GM19193 (cell line): ENCODE data around the gene ZDHHC13.

Source experiments
- POLR2A ChIP-seq: IDR thresholded peaks from 4 replicates; pipeline ENCODE4 v1.6.1; 2011; ENCODE audit not compliant: insufficient read depth, insufficient read length; ENCODE audit errors: extremely low read depth

ZDHHC13 gene

DNA sequence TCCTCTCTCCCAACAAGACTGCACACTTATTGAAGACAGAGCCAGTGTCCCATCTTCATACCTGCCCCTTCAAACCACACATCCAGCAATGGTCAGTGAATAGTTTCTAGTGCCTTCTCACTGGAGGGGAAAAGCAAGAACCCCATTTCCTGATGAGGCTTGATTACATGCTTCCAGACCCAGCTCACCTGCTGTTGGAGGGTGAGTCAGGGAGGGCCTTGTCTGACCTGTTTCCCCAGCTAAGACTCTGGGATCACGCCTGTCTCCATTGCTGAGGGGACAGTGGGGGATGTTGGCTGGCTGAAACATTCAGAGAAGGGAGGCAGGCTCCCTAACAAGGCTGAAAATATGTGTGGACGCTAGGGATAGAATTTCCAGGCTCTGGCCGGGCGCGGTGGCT, 27.5 kb upstream of the ZDHHC13 start:
- no peak for TF ChIP-seq POLR2A

DNA sequence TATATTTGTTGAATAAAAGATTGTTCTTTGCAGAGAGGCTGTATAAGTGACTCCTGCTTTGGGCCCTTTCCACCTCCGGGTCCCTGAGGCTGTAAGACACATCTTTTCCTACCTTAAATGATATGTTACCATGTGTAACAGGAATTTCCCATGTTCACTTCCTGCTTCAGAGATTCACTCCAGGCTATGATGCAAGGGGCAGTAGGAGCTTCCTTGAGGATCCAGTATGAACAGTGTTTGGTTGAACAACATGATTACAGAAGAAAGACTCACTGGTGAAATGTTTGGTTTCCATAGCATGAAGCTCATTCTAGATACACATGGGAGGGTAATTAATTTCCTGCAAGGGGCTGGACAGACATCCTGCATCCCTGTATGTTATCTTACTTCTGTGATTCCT, 25.6 kb upstream of the ZDHHC13 start:
- no peak for TF ChIP-seq POLR2A

DNA sequence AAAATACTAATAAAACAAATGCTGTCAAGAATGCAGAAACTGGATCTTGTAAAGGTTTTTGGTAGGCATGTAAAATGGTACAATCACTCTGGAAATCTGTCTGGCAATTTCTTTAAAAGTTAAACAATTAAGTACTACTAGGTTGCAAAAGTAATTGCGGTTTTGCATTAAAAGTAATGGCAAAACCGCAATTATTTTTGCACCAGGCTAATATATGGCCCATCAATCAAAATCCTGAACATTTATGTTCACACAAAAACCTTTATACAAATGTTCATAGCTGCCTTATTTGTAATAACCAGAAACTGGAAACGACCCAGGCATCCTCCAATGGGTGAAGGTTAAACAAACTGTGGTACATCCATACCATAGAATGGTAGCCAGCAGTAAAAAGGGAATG, 24.6 kb upstream of the ZDHHC13 start:
- TF ChIP-seq POLR2A: no peak

DNA sequence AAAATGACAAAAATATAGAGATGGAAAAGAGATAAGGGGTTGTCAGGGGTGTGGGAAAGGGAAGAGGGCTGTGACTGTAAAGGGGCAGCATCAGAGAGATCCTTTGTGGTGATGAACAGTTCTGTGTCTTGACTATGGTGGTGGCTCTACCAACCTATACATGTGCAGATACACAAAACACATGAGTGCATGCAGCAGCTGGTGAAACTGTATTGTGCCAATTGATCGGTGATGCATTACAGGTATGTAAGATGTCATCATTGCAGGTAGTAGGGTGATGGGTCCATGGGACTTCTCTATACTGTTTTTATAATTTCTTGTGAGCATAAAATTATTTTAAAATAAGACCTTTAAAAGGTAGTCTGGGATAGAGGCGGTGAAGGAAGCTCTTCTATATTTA, 24.1 kb upstream of the ZDHHC13 start:
- no peak for TF ChIP-seq POLR2A

DNA sequence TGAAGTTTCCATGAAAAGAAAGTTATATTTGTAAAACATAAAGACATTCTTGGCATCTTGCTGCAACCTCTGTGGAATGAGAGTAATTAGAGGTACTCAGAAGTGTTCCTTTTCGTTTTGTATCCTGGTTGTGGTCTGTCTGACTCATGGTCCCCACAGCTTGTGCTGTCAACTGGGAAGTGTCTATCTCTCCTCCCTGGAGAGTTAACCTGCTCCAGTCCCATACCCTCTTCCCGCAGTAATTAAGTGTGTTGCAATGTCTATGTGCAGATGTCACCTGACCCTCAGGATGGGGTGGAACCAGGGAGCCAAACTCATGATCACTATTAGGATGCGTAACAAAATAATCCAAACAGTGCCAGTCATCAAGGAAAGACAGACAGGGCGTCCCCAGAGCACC, 23.0 kb upstream of the ZDHHC13 start:
- TF ChIP-seq POLR2A: no peak

DNA sequence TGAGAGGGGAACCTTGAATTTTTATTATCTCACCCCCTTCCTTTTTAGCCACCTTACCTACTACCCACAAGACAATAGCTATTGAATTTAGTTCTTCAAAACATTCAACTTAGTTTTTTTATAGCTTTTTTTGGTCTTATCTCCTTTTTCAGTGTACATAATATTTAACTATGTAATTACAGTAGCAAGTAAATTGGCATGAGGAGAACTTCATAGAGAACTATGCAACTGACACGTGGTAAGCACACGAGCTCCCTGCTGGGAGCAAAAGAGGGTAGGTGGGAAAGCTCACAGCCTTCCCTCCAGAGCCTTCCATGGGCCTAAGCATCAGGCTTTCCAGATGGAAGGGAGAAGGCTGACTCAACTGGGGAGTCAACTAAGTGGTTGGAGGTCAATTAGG, 22.1 kb upstream of the ZDHHC13 start:
- TF ChIP-seq POLR2A: no peak

DNA sequence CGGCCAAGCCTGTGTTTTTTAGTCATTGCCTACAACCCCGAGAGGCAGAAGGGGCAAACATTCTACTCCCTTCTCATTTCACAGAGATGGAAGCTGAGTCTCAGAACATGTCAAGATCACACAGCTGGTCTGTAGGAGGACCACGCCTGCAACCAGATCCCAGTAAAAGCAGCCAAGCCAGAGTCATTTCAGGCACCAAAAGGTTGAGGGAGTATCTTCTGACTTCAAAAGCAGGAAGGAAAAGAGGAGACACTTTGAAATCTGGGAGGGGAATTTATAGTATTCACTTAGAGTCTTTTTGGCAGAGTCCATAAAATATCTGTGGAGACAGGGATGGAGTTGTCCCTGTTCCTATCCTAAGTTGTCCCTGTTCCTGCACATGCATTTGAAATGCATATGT, 17.9 kb upstream of the ZDHHC13 start:
- no peak for TF ChIP-seq POLR2A

DNA sequence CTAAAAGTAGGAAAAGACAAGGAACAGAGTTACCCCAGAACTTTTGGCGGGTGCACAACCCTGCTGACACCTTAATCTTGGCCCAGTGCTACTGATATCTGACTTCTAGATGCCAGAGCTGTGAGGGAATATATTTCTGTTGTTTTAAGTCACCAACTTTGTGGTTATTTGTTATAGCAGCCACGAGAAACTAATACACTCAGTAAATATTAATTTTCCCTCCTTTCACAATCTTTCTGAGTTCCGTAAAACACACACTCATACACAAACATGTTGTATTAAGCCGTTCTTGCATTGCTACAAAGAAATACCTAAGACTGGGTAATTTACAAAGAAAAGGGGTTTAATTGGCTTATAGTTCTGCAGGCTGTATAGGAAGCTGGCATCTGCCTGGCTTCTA, 16.1 kb upstream of the ZDHHC13 start:
- TF ChIP-seq POLR2A: no peak

DNA sequence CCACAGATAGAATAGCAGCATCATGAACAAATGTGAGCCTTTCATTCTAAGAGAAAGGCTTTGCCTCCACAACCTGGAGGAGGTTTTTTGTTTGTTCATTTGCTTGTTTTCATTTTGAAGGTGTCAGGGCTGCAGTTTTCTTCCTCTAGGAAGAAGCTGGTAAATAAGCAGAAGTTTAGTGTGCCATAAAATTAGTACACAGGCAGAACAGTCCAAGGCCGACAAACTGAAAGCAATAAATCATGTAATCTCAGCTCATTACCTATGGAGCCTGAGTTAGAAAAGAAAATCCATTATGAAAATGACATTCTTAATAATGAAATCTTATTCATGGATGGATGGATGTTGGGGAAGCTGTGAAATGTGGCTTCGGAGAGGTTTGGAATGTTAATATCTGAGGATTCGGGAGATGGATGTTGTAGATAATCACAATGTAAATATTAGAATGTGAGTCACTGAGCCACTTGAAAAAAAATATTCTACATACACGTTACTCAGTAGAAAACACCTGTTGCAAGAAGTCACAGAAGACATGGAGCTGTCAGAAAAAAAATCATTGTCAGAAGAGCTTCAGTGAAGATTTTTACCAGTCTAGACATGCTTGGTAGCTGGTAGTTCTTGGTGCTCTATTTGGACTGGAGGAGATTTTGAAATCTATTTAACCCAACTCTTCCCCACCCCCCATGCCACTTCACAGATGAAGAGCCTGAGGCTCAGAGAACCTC, 15.0 kb upstream of the ZDHHC13 start:
- no peak for TF ChIP-seq POLR2A

DNA sequence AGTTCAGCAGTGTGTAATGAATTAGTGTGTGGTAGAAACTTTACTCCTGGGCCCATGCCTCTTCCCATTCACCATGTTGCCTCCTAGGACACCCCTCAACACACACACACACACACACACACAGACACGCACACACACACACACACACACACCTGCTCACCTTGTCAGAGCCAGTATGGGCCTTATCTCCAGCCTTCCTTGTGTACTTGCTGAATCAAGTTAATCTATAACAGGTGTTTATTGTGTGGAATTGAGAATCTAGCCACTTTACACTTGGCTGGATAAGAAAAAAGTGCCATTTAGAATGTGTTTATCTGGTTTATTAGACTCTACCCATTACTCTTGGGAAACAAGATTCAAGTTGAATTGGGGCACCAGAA, 14.5 kb upstream of the ZDHHC13 start:
- no peak for TF ChIP-seq POLR2A

DNA sequence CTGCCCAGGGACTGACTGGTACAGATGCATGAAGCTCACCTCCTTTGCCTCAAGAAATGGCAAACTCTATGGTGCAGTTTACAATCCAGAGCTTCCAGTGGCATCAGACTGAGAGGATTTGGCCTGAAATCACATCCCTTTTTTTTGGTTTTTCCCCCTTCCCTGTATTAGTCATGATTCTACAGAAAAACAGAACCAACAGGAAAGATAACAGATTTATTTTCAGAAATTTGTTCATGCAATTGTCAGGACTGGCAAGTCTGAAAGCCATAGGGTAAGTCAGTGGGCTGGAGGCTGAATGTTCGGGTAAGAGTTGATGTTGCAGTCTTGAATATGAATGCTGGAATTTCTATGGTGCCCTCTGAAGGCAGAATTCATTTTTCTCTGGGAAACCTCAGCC, 12.0 kb upstream of the ZDHHC13 start:
- no peak for TF ChIP-seq POLR2A

DNA sequence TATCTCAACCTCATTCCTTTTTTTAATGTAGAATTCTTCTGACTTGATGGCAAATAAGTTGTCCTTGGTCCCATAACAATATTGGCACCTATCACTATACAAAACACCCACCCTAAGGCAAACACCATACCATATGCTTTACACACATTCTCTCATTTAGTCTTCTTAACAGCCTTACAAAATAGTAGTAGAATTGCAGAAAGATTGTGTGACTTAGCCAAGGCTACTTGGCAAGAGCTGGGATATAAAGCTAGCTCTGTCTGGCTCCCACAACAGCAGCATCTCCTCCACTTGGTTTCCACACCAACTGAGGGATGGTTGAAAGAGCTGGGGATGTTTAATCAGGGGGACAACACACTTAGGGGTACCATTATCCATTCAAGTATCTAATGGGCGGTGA, 9.8 kb upstream of the ZDHHC13 start:
- TF ChIP-seq POLR2A: no peak

DNA sequence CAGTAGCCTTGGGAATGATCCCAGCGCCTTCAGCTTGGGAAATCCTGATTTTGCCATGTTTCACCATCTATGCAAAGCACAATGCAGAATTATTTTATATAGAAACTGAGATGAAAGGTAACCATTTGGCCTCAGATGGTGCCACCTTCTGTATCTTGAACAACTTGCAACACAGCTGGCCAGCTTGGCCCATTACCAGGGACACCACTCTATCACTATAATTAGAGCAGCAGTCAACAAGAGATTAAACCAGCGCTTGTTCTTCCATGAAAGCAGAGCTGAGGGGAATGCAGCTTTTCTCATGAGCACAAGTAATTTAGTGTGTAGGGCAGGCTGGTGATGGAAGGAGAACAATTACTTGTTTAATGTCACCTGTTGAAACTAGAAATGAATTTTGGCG, 6.7 kb upstream of the ZDHHC13 start:
- TF ChIP-seq POLR2A: no peak

DNA sequence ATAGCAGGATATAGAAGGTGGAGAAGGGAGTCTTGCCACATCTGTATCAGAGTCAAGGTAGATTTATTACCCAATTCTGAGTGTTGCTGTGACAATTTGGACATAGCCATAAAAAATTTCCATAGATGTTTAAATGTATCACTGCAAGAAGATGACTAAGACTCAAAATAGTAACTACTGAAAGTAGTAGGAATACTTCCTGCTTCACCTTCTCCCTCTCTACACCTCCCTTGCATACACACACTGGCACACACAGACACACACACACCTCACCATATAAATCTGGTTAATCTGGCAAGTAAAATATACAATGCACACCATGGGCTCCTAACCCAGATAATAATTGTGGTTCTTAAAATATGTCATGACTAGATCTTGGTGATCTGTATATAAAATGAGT, 5.2 kb upstream of the ZDHHC13 start:
- no peak for TF ChIP-seq POLR2A

DNA sequence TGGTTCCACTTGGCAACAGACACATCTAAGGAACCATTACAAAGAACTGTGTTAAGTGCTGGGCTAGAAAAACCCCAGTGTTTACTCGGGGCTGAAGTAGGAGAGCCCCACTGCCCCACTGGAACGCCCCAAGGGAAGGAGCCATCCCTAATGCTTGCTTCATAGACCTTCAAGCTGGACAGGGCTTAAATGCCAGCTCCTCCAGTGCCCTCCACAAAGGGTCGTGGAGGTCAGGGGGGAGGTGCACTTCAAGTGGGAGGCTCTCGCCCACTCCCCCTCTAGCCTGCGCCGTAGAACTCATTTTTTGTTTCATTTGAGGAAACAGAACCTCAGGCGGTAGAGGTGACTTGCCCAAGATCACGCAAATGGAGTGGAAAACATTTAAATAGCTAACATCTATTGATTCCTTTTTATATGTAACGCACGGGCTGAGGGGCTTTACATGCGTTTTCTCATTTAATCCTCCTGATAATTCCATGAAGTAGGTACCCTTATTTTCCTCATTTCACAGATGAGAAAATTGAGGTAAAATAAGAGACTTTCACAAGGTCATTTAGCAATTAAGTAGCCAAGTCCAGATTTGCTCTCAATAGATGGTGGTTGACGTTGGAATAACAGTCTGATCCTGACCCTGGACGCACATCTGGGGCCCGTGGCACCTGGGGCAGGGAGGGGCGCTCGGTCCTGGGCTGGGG, 545 bp upstream of the ZDHHC13 start:
- no peak for TF ChIP-seq POLR2A

DNA sequence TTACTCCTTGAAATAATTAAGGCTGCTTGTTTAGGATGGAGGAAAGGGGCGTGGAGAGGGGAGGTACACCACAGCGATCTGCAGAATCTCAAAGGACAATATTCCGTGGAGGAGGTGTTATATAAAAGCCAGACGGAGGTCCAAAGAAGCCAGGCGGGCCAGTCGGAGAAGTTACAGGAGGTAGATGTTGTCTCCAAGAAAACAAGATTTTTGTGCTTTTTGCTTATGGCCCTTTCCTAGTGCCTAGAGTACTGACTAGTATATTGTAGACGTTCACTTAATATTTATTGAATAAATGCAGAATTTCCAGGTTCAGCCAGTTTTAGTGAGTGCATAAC, 761 bp downstream of the ZDHHC13 start:
- TF ChIP-seq POLR2A: no peak

DNA sequence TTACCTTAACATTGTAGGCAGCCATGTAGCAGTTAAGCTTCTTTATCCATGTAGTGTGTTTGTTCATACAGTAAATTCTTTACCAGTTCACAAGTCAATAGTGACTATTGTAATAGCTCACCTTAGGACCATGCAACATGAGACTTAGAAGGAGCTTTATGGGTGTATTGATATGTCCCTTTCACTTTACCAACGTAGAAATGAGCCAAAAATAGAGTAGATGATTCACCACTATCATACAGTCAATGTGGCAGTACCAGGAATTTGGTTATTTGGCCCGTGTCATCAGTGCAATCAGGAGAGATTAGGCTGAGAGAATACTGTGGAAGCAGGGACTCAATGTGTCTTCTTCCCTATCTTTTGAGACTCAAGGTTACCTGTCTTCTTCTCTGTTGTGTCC, 4.7 kb downstream of the ZDHHC13 start:
- TF ChIP-seq POLR2A: no peak
